ENCODE measurements around the gene UTP25. TPM values are rescaled to one million over a fixed set of nuclear protein-coding genes. Genes with fewer than 3 reads are reported as not detected.

Gene UTP25
- total RNA-seq, 1 experiment from 2014 or later = 9.5 TPM

DNA sequence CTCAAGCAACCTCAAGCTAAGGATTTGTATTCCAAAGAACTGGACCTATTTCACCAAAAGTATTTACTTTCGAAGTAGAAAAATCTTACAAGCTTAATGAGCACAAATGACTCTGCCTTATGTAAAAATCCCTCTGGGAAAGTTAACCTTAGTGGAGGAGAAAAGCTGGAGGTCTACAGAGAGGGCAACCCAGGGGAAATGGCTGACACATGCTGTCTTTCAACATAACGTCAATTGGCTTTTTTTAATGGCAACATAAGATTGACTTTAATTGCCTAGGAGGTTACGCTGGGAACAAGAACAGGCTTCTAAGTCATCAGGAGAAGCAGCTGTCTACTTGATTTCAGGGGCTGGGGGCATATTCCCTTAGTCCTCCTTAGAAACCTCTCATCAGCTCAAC lies 52.3 kb downstream of the UTP25 start:
- ChIA-PET POLR2A (no interaction called here), CTCF (no interaction called here)
- no peaks in the 10 kb centered on the region; the same call in 1 of the 2 replicates for H3K4me1 ChIP-seq (ENCODE audit: control insufficient read depth, insufficient read depth, low read length)
- intact Hi-C loops (cut with micrococcal nuclease; ENCODE audit: unreplicated experiment) = no loop called here
- no TSS peak for BruUV-seq (replicated peaks)
- peaks cover 2% of the 10 kb centered on the region; the same call in 1 of the 2 replicates for H3K27me3 ChIP-seq (ENCODE audit: control insufficient read depth, insufficient read depth, low read length)
- DNase-seq (ENCODE audit: low read depth, low spot score) = no peak
- TF ChIP-seq, protein P1, sequence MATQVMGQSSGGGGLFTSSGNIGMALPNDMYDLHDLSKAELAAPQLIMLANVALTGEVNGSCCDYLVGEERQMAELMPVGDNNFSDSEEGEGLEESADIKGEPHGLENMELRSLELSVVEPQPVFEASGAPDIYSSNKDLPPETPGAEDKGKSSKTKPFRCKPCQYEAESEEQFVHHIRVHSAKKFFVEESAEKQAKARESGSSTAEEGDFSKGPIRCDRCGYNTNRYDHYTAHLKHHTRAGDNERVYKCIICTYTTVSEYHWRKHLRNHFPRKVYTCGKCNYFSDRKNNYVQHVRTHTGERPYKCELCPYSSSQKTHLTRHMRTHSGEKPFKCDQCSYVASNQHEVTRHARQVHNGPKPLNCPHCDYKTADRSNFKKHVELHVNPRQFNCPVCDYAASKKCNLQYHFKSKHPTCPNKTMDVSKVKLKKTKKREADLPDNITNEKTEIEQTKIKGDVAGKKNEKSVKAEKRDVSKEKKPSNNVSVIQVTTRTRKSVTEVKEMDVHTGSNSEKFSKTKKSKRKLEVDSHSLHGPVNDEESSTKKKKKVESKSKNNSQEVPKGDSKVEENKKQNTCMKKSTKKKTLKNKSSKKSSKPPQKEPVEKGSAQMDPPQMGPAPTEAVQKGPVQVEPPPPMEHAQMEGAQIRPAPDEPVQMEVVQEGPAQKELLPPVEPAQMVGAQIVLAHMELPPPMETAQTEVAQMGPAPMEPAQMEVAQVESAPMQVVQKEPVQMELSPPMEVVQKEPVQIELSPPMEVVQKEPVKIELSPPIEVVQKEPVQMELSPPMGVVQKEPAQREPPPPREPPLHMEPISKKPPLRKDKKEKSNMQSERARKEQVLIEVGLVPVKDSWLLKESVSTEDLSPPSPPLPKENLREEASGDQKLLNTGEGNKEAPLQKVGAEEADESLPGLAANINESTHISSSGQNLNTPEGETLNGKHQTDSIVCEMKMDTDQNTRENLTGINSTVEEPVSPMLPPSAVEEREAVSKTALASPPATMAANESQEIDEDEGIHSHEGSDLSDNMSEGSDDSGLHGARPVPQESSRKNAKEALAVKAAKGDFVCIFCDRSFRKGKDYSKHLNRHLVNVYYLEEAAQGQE (IDR thresholded peaks at IDR 0.05; ENCODE audit: insufficient read depth in 1 of 2, low read depth in 2 of 2, low read length in 1 of 2) = no peak
- TF ChIP-seq TCF7L2 (IDR thresholded peaks at IDR 0.05; ENCODE audit: low read depth, low read length) = no peak
- TF ChIP-seq POLR2AphosphoS5 (IDR thresholded peaks at IDR 0.05; ENCODE audit: low read depth, low read length) = no peak
- no peak for TF ChIP-seq SIN3A (IDR thresholded peaks at IDR 0.05; ENCODE audit: borderline replicate concordance, insufficient read depth, low read depth, low read length)
- TF ChIP-seq, protein P2, sequence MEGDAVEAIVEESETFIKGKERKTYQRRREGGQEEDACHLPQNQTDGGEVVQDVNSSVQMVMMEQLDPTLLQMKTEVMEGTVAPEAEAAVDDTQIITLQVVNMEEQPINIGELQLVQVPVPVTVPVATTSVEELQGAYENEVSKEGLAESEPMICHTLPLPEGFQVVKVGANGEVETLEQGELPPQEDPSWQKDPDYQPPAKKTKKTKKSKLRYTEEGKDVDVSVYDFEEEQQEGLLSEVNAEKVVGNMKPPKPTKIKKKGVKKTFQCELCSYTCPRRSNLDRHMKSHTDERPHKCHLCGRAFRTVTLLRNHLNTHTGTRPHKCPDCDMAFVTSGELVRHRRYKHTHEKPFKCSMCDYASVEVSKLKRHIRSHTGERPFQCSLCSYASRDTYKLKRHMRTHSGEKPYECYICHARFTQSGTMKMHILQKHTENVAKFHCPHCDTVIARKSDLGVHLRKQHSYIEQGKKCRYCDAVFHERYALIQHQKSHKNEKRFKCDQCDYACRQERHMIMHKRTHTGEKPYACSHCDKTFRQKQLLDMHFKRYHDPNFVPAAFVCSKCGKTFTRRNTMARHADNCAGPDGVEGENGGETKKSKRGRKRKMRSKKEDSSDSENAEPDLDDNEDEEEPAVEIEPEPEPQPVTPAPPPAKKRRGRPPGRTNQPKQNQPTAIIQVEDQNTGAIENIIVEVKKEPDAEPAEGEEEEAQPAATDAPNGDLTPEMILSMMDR (IDR thresholded peaks at IDR 0.05) = no peak
- in situ Hi-C loops (cut with HindIII; ENCODE audit: low pct_unique_long_range_greater_than_20kb, low sequenced_read_pairs) = no loop called here
- H3K27ac ChIP-seq (ENCODE audit: low read length) = no peak overlapping the region
- no peak for ATAC-seq
- H3K36me3 ChIP-seq (ENCODE audit: control insufficient read depth, insufficient read depth, low read length) = no peaks in the 10 kb centered on the region
- H3K9me3 ChIP-seq (ENCODE audit: control insufficient read depth, insufficient read depth, low read depth, low read length) = no peaks in the 10 kb centered on the region
- H3K4me3 ChIP-seq (ENCODE audit: low read depth in 2 of 2, low read length in 2 of 2) = no peak overlapping the region

DNA sequence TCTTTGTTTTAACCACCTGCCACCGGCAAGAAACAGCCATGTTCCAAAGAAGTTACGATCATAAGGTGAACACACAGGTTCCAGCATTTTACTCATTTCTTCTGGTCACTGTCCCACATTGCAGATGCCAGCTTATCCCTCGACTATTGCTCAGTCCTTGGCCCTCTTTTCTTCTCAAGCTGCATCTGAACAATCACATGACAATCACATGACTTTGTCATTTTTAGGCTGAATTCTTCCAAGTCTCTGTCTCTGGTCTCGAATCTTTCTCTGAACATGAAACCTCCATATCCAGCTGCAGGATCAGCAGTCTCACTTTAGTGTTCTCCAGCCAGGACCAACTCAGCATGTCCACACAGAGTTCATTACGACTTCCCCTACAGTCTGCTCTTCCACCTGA lies 53.8 kb downstream of the UTP25 start:
- no TSS peak for BruUV-seq (replicated peaks)
- TF ChIP-seq, protein P1 (IDR thresholded peaks at IDR 0.05; ENCODE audit: insufficient read depth in 1 of 2, low read depth in 2 of 2, low read length in 1 of 2) = no peak
- TF ChIP-seq POLR2AphosphoS5 (IDR thresholded peaks at IDR 0.05; ENCODE audit: low read depth, low read length) (no peak), SIN3A (IDR thresholded peaks at IDR 0.05; ENCODE audit: borderline replicate concordance, insufficient read depth, low read depth, low read length) (no peak), TCF7L2 (IDR thresholded peaks at IDR 0.05; ENCODE audit: low read depth, low read length) (no peak)
- TF ChIP-seq, protein P2 (IDR thresholded peaks at IDR 0.05) = no peak
- peaks cover 2% of the 10 kb centered on the region; the same call in 1 of the 2 replicates for H3K27me3 ChIP-seq (ENCODE audit: control insufficient read depth, insufficient read depth, low read length)
- in situ Hi-C loops (cut with HindIII; ENCODE audit: low pct_unique_long_range_greater_than_20kb, low sequenced_read_pairs) (no loop called here), intact Hi-C loops (cut with micrococcal nuclease; ENCODE audit: unreplicated experiment) (no loop called here)
- no peaks in the 10 kb centered on the region for H3K9me3 ChIP-seq (ENCODE audit: control insufficient read depth, insufficient read depth, low read depth, low read length)
- no peak for ATAC-seq
- no peak overlapping the region for H3K27ac ChIP-seq (ENCODE audit: low read length)
- ChIA-PET CTCF (no interaction called here), POLR2A (no interaction called here)
- no peak for DNase-seq (ENCODE audit: low read depth, low spot score)
- H3K36me3 ChIP-seq (ENCODE audit: control insufficient read depth, insufficient read depth, low read length) = no peaks in the 10 kb centered on the region
- H3K4me3 ChIP-seq (ENCODE audit: low read depth in 2 of 2, low read length in 2 of 2) = no peak overlapping the region
- H3K4me1 ChIP-seq (ENCODE audit: control insufficient read depth, insufficient read depth, low read length) = no peaks in the 10 kb centered on the region; the same call in 1 of the 2 replicates

Measured in Panc1 (cell line).